Adrenal gland (tissue), 12 donors: Measurements from ENCODE around the gene ZNF692. TPM values are rescaled to one million over a fixed set of nuclear protein-coding genes. Genes with fewer than 3 reads are reported as not detected.

Experiments used
- DNase-seq, 7 donors: peaks; one replicate each; pipeline ENCODE4 v3.0.0-alpha.2; 2019 to 2020
- H3K27ac ChIP-seq, 5 donors: fragments of 200-600 bp; sonication (generic) in 4 of 5; 1 replicate in 3 of 5; 2 replicates in 2 of 5; pipeline versions ENCODE4 v1.5.1 to v1.8.0; 2016 to 2020; ENCODE audit warnings: mild to moderate bottlenecking in 1 of 5
- H3K27me3 ChIP-seq: fragments of 200-600 bp; 2 replicates; pipeline ENCODE4 v1.8.0; 2021
- H3K36me3 ChIP-seq, 2 donors: fragments of 200-600 bp; replicated peaks in 1 of 2; 1 replicate in 1 of 2; 2 replicates in 1 of 2; pipeline versions ENCODE4 v1.5.1 to v1.8.0; 2018 to 2022
- H3K4me1 ChIP-seq, 2 donors: fragments of 200-600 bp; replicated peaks in 1 of 2; 1 replicate in 1 of 2; 2 replicates in 1 of 2; pipeline versions ENCODE4 v1.5.1 to v1.8.0; 2018 to 2021
- H3K4me3 ChIP-seq, 4 donors: fragments of 200-600 bp; sonication (generic) in 3 of 4; one replicate each; pipeline ENCODE4 v1.5.1; 2016 to 2018
- H3K9me3 ChIP-seq, 3 donors: fragments of 200-600 bp; sonication (generic) in 1 of 3; replicated peaks in 1 of 3; 1 replicate in 2 of 3; 2 replicates in 1 of 3; pipeline versions ENCODE4 v1.5.1 to v1.8.0; 2016 to 2021
- POLR2A ChIP-seq, 2 donors: fragments of 450-650 bp; IDR thresholded peaks; one replicate each; pipeline ENCODE4 v1.6.1; 2017; ENCODE audit warnings: antibody characterized with exemption in 2 of 2, mild to moderate bottlenecking in 2 of 2, moderate library complexity in 1 of 2
- WGBS, 4 donors: extraction: QIAGEN DNeasy Blood & Tissue Kit in 2 of 4; methylation state at CpG; one replicate each; pipeline versions ENCODE4 v1.1.5 to v1.1.7; 2013 to 2017; 5-methylcytosine and 5-hydroxymethylcytosine counted together
- intact Hi-C, 2 donors: fragments of 100-400 bp; cut with DNase I; formaldehyde crosslinking; loops; one replicate each; pipeline versions ENCODE4 v1.14.1 to v1.15.0; 2022 to 2023
- polyA plus RNA-seq, 3 donors: library from polyadenylated mRNA; stranded (reverse); fragments of 200-250 nt in 2 of 3; fragments of 350-450 nt in 1 of 3; fragmentation: Illumina TruSeq in 1 of 3; extraction: RNeasy Lipid Tissue Mini Kit (QIAGEN cat#74804) in 1 of 3; gene quantifications; one replicate each; pipeline ENCODE4 v1.2.3, GENCODE V29; 2013 to 2014
- total RNA-seq, 9 donors: library from RNA; depleted of rRNA in 4 of 9; stranded (reverse); fragments of >200 nt in 4 of 9; fragments of 120-200 nt in 1 of 9; fragmentation: NEBNext Ultra II Directional in 1 of 9; extraction: Animal tissue kit (Norgen Biotek cat#: 25700) in 1 of 9; gene quantifications; one replicate each; pipeline versions ENCODE4 v1.1.0 to v1.2.4, GENCODE V29; 2013 to 2023
- TF ChIP-seq, protein P1 (sequence below), 6 experiments: fragments of 450-650 bp in 4 of 6; fragments of 200-600 bp in 2 of 6; sonication (generic) in 1 of 6; IDR thresholded peaks; 1 replicate in 5 of 6; 2 replicates in 1 of 6; pipeline versions ENCODE4 v1.5.1 to v1.8.0; 2016 to 2021; ENCODE audit warnings: antibody characterized with exemption in 6 of 6, mild to moderate bottlenecking in 2 of 6, moderate library complexity in 1 of 6
- donor health status: healthy with polysubstance abuse.
- donor health status: Bipolar disorder and iron deficiency.
- donor health status: DM: yes; HTN: yes; CAD: no.
- donor health status: DM: no; HTN: no; CAD: no.
- donor health status: DM: no; HTN: no; CAD: no.
- donor health status: DM: yes; HTN: yes; CAD: no.

ZNF692 gene
- total and polyA plus RNA-seq, 12 donors, result 10.3 to 366 (median 30.4) TPM

DNA sequence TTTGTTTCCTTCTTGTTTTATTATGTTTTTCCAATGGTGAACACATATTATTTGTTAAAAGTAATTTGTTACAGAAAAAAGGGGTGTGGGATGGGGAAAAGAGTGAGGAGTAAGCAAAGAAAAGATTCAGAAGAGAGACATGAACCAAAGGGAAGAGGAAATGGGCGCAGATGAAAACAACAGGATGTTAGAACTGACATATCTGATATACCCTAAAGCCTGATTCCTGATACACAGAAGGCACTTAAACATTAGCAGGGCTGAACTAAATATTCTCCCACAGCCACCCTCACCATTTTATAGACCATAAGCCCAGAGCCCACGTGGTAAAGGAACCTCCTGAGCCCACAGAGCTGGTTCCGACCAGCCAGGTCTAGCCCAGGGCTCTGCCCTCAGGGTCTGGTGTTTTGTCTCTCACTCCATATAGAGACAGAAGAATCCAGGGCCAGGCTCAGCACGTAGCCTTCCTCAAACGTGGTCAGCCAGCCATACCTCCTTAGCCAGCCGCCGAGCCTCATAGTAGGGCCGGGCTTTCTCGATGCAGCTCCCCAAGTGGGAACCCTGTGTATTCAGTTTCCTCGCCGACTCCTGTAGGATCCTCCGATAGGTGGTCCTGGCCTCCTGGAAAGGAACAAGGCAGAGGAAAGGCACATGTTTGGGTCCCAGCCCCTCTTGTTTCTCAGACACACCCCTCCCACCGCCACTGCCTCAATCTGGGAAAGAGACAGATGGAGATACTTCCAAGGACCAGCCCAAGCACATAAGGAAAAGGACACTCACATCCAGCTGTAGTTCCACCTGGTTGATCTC lies 42.6 kb downstream of the ZNF692 start:
- 83 to 93% (median 89%) methylated on average over 13 of the region's 13 CpGs for WGBS, 4 donors
- H3K27ac ChIP-seq, result no peak overlapping the region
- peaks cover 4 to 14% of the 10 kb centered on the region in 2 donors for H3K4me1 ChIP-seq
- no peak for DNase-seq
- no peak for TF ChIP-seq POLR2A (IDR thresholded peaks at IDR 0.05)
- TF ChIP-seq, protein P1, sequence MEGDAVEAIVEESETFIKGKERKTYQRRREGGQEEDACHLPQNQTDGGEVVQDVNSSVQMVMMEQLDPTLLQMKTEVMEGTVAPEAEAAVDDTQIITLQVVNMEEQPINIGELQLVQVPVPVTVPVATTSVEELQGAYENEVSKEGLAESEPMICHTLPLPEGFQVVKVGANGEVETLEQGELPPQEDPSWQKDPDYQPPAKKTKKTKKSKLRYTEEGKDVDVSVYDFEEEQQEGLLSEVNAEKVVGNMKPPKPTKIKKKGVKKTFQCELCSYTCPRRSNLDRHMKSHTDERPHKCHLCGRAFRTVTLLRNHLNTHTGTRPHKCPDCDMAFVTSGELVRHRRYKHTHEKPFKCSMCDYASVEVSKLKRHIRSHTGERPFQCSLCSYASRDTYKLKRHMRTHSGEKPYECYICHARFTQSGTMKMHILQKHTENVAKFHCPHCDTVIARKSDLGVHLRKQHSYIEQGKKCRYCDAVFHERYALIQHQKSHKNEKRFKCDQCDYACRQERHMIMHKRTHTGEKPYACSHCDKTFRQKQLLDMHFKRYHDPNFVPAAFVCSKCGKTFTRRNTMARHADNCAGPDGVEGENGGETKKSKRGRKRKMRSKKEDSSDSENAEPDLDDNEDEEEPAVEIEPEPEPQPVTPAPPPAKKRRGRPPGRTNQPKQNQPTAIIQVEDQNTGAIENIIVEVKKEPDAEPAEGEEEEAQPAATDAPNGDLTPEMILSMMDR (IDR thresholded peaks at IDR 0.05), result no peak
- no peaks in the 10 kb centered on the region for H3K27me3 ChIP-seq
- intact Hi-C loops, result no loop called here
- no peak overlapping the region for H3K4me3 ChIP-seq
- no peaks in the 10 kb centered on the region for H3K9me3 ChIP-seq
- H3K36me3 ChIP-seq, result peaks cover 0 to 62% of the 10 kb centered on the region in 2 donors

DNA sequence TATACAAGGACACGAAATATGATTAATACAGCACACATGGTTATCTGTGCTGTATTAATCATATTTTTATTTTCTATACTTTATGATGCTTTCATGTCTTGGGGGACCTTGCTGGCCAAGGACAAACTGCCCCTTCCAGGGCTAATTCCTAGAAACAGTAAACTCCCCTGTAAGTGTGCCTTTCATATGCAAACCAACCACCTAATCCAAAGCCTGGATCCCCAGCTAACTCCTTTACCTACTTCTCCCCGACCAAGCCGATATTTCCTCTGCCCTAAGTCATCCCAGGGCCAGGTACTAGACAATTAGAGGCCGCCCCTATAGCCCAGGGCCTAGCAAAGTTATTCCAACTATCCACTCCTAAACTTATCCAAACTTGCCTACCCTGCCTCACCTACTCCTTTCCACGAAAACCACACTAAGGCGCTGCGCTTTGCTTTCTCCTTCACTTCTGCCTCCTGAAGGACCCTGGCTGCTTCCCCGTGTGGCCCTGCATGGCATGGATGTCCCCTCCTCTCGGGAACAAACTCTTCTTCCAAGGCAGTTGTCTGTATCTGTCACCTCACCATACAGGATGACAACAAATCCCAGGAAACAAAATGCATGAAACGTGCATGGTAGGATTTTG lies 43.4 kb downstream of the ZNF692 start:
- WGBS, 4 donors, result 82 to 87% (median 85%) methylated on average over 10 of the region's 10 CpGs
- H3K27me3 ChIP-seq, result no peaks in the 10 kb centered on the region
- intact Hi-C loops, result no loop called here
- H3K9me3 ChIP-seq, result no peaks in the 10 kb centered on the region
- H3K27ac ChIP-seq, result no peak overlapping the region
- H3K4me3 ChIP-seq, result no peak overlapping the region
- peaks cover 0 to 15% of the 10 kb centered on the region in 2 donors for H3K4me1 ChIP-seq
- no peak for DNase-seq
- peaks cover 0 to 60% of the 10 kb centered on the region in 2 donors for H3K36me3 ChIP-seq
- TF ChIP-seq, protein P1 (IDR thresholded peaks at IDR 0.05), result no peak
- no peak for TF ChIP-seq POLR2A (IDR thresholded peaks at IDR 0.05)

DNA sequence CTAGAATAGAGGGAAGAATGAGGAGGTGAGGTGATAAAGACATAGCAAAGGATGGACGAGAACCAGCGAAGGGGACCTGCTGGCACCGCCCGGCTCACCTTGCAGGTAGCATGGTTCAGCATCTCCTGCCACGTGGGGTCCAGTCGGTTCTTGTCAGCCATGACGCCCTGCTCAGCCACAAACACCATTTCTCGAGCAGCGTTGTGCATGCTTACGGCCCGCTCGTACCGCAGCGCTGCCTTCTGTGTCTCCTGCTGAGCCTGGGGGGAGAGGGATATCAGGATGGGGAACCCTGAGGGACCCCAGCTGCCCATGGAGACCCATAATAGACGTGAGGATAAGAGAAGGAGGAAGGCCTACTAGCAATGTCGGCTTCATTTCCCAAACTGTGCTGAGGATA lies 44.5 kb downstream of the ZNF692 start:
- H3K4me1 ChIP-seq, result peaks cover 0 to 15% of the 10 kb centered on the region in 2 donors
- no peak overlapping the region for H3K27ac ChIP-seq
- TF ChIP-seq, protein P1 (IDR thresholded peaks at IDR 0.05), result no peak
- no peak for TF ChIP-seq POLR2A (IDR thresholded peaks at IDR 0.05)
- no peak for DNase-seq
- WGBS, 4 donors, result 94 to 95% (median 94%) methylated on average over 14 to 16 of the region's 16 CpGs
- peaks cover 0 to 56% of the 10 kb centered on the region in 2 donors for H3K36me3 ChIP-seq
- no peak overlapping the region for H3K4me3 ChIP-seq
- no peaks in the 10 kb centered on the region for H3K9me3 ChIP-seq
- intact Hi-C loops, result no loop called here
- no peaks in the 10 kb centered on the region for H3K27me3 ChIP-seq

DNA sequence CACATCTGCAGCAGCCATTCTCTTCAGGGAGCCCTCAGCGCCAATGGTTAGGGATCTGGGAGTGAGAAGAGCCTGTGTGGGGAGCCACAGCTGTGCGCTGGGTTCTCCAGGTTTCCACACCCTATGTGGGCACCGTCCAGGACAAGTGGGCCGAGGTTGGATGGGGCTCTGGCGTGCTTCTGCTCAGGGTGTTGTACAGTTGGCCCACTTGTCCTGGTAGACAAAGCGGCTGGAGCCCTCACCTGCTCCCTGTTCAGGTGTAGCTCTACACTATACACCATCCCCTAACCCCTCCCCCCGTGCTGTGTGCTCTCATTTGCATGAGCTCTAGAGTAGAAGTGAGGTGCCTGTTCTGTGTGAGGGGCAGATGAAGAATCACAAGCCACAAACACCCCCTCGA lies 45.3 kb downstream of the ZNF692 start:
- WGBS, 4 donors, result 92 to 97% (median 94%) methylated on average over 6 to 8 of the region's 8 CpGs
- no peaks in the 10 kb centered on the region for H3K9me3 ChIP-seq
- peaks cover 0 to 56% of the 10 kb centered on the region in 2 donors for H3K36me3 ChIP-seq
- TF ChIP-seq POLR2A (IDR thresholded peaks at IDR 0.05), result no peak
- TF ChIP-seq, protein P1 (IDR thresholded peaks at IDR 0.05), result no peak
- no peak overlapping the region for H3K4me3 ChIP-seq
- H3K4me1 ChIP-seq, result peaks cover 0 to 15% of the 10 kb centered on the region in 2 donors
- peak in 1 of 7 donors; percentile 48 for DNase-seq
- intact Hi-C loops, result no loop called here
- no peaks in the 10 kb centered on the region for H3K27me3 ChIP-seq
- H3K27ac ChIP-seq, result no peak overlapping the region
